GM18508 (cell line): ENCODE results near the gene FJX1.

Source experiments
- ATAC-seq: cut with Tn5 transposase; IDR thresholded peaks from one replicate; pipeline ENCODE4 v1.9.1; 2021; ENCODE audit warnings: moderate number of reproducible peaks; ENCODE audit not compliant: insufficient read depth, unreplicated experiment

Gene FJX1

DNA sequence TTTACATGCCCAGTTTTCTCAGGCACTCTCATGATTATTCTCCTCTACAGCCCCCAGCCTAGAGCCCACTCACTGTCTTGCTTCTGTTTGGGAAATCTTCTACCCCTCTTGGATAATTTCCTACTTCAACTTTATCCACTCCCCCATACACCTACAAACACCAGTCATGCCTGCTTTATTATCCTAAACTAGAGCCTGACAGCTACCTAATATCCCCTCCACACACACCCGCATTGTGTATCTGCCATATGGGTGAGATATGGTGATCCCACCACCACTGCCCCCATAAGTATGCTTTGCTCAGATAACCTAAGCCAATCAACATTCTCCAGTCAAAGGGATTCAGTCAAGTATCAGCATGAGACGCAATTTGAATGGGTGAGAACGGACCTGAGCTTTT lies 15.3 kb upstream of the FJX1 start:
- no peak for ATAC-seq

DNA sequence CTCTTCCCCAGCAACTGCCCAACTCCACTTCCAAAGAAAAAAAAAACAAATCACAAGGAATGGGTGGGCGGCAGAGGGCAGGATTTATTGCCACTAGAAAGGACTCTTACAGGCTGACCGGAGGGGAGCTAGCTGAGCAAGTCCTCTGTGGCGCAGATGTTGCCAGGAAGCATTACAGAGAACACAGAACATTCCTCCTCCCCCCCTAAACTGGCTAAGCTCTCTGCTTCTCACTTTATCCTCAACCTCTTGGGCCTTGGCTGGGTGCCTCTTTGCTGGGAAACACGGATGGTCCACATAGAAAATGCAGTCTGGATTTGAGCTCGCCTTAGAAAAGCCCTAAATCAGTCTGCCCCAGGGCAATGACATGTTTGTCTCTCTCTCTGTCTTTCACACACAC lies 12.6 kb upstream of the FJX1 start:
- no peak for ATAC-seq

DNA sequence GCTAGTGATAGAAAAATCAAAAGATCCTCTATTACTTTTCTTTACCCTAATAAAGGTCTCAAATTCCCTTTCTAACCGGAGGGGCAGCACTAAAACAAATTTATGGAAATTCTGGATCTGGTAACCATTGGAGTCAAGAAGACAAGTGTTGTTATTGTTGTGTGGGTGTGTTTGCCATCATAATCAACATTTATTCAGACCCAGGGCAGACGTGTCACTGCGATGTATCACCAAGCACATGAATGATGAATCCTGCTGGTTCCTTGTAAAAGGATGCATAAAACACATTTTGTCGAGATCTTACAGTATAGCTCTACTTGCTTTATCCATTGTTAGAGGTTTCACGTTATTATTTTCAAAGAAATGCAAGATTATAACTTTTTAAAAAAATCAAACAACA lies 12.1 kb upstream of the FJX1 start:
- no peak for ATAC-seq

DNA sequence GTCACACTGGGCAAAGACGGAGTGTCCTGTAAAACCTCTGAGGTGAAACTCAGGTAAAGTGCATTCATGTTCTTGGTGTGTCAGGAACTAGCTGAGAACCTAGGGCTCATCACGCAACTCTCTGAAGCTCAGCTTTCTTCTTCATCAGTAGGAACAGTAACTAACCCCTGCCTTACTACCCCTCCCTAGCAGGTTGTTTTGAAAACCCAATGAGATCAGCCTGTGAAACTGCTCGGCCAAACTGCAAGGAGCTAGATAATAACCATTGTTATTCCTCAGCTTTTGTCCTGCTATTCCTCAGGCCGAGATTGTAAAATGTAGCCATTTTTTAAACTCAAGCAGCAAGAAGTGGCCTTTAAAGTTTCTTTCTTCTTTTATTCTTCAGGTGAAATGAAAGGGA lies 9.8 kb upstream of the FJX1 start:
- ATAC-seq: no peak

DNA sequence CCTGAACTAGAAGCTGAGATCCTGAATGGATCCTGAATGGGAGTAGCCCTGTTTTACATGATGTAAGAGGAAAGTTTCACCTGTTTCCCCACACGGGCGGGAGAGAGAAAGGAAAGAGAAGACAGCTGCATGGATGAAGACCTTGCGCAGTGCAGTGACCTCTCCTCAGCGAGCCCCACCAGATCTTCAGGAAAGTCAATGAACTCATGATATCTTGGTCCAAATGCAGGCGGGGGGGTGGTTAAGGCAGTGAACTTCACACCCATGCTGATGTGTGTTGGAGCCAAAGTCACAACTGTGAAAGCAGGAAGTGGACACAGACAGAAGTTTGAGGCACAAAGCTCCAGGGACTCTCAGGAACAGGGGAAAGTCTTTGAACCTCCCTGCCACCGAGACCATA lies 8.6 kb upstream of the FJX1 start:
- ATAC-seq: no peak

DNA sequence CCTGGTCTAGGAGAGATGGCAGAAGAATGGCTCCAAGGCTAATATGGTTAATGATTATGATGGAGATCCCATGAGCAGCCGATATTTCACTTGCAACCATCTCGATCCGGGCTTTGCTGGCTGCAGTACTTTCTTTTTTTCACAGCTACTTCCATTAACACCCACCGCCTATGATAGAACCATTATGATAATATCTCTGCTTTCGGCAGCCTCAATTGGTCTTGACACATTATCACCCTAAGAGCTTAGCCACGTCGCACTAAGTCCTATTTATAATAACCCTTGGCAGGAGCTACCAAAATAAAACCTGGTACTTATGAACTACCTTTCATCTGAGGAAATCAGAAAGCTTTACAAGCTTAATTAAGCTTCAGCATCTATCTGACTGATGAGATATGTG lies 7.6 kb upstream of the FJX1 start:
- ATAC-seq: no peak

DNA sequence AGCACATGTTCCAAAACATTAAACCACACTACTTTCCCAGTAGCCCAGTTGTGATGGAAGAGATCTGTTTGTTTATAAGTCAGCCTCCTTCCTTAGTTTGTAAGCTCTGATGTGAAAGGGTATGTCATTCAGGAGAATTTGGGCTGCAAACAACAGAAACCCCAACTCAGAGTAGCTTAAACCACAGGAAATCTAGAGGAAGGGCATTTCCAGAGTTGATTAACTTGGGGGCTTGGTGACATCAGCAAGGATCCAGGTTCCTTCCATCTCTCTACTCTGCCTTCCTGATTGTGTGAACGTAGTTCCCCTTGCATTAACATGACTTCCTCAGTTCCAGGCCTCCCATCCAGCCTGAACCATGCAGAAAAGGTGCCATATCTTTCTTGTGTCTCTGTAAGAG lies 6.5 kb upstream of the FJX1 start:
- no peak for ATAC-seq

DNA sequence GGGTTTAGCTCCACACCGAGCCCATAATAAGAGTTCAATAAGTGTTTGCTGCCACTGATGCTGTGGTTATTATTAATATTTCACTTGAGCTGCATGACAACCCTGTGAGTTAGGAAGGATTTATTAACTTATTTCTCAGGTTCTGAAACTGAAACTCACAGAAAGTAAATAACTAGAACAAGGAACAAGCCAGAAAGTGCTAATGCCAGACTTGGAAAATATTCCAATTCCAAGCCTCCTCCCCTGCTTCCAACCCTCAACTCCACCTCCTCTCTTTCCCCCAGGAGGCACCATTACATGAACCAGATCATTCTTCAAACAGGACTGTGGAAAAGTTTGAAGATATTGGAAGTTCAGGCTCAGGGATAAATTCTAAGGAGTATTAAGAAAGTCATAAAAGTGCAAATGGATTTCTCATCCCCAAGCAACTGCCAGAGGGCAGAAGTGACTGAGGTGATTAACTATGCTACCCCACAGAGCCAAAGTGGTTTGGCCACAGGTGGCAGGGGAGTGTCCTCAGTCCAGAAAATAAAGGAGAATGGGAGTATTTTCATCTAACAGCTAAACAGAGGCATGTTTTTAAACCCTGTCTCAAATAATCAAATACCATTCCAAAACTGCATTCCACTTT lies 3.2 kb upstream of the FJX1 start:
- ATAC-seq: no peak

DNA sequence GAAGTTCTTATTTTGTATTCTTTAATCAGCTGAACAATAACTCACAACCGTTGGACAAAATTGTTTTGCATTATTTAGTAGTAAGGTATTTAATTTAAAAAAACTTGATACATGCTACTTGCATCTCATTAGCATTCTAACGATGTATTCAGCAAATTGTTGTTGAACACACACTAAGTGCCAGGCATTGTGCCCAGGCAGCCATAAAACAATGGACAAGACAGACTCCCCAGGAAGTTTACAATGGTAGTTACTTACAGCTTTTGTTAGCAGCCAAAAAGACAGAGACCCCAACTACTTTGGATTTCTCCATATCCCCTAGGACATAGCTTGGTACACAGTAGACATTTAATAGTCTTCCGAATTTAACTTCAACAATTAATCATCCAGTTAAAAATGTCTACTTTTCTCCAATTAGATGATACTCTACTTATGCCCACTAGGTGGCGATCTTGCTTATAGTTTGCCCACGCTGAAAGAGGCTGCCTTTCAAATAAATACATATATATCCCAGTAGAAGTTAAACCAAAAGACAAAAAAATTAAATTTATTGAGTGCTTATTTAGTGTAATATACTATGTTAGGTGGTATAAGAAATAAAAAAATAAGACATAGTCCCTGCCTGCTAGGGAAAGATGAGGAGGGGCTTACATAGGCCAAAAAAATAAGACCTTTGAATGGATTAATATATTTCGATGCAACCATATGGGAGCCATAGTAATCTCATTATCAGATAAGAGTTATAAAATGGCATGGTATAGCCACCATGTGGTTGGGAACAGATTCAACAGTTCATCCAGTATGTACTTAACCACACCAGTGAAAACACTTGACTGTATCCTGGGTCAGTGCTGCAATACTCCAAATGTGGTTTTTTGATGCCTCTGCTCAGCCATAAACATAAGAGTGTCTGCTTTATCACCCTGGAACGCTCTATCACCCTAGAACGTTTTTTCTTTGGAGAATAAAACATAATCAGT lies 2.0 kb upstream of the FJX1 start:
- ATAC-seq: no peak

DNA sequence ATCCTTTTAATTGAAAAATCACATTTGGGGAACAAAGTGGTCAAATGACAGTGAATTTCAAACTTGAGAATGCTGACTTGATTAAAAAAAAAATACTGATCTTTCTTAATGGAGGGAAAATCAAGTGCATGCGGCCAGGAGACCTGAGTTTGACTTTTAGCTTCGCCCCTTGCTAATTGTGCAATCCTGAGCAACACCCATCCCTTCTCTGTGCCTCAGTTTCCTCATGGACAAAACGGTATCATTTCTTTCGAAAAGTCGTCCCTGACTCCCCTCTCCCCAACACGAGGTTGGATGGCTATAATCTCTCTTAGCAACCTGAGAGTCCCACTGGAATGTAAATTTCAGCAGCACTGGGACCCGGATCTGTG lies 959 bp upstream of the FJX1 start:
- no peak for ATAC-seq

DNA sequence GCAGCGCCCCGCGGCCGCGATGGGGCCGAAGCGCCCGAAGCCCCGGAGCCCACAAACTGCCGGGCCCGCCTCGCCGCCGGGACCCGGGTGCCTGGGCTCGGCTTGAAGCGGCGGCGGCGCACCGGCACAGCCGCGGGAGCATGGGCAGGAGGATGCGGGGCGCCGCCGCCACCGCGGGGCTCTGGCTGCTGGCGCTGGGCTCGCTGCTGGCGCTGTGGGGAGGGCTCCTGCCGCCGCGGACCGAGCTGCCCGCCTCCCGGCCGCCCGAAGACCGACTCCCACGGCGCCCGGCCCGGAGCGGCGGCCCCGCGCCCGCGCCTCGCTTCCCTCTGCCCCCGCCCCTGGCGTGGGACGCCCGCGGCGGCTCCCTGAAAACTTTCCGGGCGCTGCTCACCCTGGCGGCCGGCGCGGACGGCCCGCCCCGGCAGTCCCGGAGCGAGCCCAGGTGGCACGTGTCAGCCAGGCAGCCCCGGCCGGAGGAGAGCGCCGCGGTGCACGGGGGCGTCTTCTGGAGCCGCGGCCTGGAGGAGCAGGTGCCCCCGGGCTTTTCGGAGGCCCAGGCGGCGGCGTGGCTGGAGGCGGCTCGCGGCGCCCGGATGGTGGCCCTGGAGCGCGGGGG lies 346 bp downstream of the FJX1 start:
- no peak for ATAC-seq

DNA sequence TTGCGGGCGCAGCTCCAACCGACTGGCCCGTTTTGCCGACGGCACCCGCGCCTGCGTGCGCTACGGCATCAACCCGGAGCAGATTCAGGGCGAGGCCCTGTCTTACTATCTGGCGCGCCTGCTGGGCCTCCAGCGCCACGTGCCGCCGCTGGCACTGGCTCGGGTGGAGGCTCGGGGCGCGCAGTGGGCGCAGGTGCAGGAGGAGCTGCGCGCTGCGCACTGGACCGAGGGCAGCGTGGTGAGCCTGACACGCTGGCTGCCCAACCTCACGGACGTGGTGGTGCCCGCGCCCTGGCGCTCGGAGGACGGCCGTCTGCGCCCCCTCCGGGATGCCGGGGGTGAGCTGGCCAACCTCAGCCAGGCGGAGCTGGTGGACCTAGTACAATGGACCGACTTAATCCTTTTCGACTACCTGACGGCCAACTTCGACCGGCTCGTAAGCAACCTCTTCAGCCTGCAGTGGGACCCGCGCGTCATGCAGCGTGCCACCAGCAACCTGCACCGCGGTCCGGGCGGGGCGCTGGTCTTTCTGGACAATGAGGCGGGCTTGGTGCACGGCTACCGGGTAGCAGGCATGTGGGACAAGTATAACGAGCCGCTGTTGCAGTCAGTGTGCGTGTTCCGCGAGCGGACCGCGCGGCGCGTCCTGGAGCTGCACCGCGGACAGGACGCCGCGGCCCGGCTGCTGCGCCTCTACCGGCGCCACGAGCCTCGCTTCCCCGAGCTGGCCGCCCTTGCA lies 1.0 kb downstream of the FJX1 start:
- ATAC-seq: no peak

DNA sequence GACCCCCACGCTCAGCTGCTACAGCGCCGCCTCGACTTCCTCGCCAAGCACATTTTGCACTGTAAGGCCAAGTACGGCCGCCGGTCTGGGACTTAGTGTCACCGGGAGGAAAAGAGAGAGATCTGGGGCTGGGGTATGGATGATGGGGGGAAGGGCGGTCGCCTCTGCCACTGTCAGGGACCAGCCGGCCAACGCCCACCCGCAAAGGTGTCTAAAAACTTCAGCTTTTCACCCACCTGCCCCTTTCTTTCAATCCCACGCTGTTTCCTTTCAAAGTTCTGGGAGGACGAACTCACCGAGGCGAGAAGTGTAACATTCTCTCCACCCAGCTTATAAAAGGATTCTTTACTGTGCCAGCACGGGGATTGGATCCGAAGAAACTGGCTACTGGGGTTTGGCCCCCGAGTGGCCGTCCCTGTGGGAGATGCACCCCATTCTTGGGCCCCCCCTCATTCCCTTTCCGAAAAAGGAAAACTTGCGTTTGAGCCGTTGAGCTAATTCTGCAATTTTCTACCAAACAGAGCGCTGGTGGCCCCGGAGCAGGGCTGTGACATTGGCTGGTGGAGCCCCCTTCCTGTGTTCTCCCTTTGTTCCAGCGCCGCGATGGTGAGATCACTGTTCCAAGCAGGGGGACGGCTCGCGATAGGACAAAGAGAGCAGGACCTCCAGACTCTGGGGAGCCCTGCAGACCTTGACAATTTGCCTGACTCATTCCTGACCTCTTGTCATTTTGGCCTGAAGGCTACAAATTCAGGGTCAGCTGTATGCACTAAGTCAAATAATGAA lies 1.8 kb downstream of the FJX1 start:
- ATAC-seq: no peak

DNA sequence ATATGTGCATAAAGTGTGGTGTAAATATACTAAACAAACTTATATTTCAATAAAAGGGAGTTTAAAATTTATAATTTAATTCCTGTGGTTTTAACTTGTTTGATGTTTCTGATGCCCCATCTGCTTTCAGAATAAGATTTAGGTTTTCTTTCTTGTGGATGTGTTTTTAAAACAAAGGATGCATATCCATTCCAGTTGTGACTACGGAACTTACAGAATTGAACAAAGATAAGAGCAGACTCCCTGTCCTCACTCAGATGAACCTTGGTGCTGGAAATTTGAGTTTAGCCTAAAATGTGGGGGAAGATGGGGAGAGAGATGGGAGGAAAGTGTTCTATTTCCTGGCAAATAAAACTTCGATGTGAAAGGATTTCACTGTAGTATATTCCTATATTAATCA lies 2.5 kb downstream of the FJX1 start:
- ATAC-seq: no peak

DNA sequence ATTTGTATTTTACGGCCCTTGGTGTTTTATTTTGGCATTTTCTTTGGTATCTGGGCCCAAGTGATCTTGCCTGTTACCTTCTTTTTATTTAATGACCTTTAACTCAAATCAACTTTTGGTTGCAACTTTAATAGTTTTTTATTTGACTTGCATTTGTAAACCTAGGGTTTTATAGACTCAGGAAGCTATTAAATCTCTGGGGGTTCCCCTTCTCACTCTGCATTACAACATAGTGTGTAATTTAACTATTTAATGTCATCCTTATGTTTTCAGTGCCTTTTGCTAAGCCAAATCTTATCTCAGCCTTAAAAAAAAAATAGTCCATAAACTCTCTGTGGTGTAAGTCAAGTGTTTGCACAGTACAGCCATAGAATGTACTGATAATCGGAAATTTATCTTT lies 3.4 kb downstream of the FJX1 start:
- no peak for ATAC-seq

DNA sequence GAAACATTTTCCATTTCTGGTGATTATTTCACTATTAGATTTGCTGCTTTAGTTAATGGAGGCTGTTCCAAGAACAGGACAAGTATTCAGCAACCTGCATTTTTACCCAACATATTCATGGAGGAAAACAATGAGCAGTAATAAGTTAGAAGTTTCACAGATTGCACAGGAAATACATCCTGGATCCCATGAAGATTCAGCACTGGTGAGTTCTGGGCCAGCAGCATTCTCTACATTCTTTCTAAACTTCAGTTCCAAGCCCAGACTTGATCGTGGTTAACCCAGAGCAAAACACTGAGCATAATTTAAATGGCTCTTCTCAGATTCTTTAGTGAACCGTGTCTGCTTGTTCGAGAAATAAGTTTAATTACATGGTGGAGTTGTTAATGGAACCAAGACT lies 3.8 kb downstream of the FJX1 start:
- no peak for ATAC-seq

DNA sequence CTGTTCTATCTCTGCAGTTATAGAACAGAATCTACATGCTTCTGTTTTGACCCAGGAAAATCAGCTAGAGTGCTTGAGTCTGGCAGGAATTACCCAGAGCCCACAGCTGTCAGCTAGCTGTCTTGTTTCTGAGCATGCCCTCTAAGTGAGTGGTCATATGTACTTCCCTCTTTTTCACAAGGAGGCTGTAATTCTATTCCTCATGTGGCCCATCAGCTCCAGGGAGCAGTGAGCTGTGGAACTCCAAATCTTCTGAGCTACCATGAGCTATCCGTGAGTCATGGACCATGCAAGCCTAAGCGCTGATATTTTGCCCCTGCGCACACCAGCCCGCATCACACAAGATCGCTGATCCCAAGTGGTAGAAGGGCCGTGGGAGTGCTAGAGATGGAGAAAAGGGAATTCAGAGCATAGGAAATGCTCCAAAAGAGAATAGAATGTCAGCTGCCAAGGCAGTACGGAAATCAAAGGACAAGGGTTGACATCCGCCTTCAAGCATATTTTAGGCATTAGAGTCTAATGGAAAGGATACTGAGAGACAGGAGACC lies 5.4 kb downstream of the FJX1 start:
- no peak for ATAC-seq

DNA sequence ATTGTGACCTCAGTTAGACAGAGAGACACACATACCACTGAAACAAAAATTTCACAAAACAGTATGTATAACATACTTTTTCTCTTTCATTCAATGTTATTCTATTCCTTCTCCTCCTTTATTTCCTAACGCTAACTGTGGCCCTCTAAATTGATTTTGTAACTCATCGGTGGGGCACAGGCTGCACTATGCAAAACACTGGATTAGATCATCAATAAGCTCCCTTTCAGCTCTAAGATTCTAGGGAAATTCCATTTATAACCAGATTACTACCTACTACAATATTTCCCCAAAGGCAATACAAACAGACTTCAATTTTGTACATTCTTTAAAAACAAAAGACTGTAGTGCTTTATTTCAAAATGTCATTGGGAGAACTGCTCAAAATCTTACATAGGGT lies 6.1 kb downstream of the FJX1 start:
- ATAC-seq: no peak

DNA sequence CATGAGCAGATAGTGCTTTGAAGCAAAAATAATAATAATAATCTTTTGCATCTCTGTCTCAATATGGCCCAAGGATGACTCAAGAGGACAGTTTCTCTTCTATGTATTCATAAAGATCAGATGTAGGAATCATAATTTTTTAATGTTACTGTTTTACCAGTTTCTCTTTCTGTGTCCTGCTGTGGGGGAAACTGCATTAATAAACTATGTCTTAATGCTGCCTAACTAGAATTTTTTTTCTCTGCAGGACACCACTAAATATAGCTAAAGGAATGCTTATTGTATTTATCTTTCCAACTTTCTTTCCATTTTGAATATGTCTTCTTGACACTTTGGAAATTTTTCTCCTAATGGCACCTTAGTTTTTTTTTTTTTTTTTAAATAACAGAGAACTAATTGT lies 6.5 kb downstream of the FJX1 start:
- ATAC-seq: no peak

DNA sequence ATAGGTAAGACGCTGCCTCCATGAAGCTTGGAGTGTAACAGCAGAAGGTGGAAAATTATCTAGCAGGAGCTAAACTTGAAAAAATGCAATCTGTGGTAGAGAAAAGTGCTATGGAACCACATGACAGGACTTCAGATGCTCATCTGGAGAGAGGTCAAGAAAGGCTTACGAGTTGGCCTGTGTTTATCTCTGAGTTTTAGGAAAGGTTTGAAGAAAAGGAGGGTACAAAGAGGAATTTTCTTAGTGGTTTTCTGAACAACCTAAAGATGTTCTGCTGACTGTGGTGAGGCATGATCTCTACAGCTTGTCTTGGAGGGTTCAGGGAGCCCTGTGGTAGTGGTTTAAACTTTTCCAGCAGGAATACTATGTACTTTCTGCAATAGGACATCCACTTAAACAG lies 8.2 kb downstream of the FJX1 start:
- no peak for ATAC-seq
